H1 (cell line): Measurements from ENCODE around the gene SLC25A51. TPM values are rescaled to one million over a fixed set of nuclear protein-coding genes. Genes with fewer than 3 reads are reported as not detected.

Experiments used
- CTCF ChIA-PET: fragments of 300-600 bp; sonication (Branson Sonifier 250); formaldehyde crosslinking; loops from one replicate; lab custom pipeline; 2021; ENCODE audit not compliant: partially characterized antibody; lab: Charles Lee
- POLR2A ChIA-PET: fragments of 300-600 bp; sonication (Branson Sonifier 250); formaldehyde crosslinking; loops from one replicate; lab custom pipeline; 2021; ENCODE audit warnings: inconsistent platforms; ENCODE audit not compliant: partially characterized antibody; lab: Charles Lee
- DNase-seq, 2 experiments: peaks; one replicate each; pipeline versions ENCODE4 v3.0.0 to v3.0.0-alpha.2; 2010 to 2022; ENCODE audit warnings: low spot score in 2 of 2, low read depth in 1 of 2, mixed read lengths in 1 of 2
- FAIRE-seq: peaks from 2 replicates; lab custom pipeline; 2011; peaks lifted over from hg19 to GRCh38; lab: Jason Lieb, UNC
- H2AFZ ChIP-seq: 2 replicates; pipeline ENCODE4 v1.8.1; 2012; ENCODE audit warnings: low read length, inconsistent platforms
- H2AK5ac ChIP-seq: 2 replicates; pipeline ENCODE4 v1.6.1; 2013; ENCODE audit warnings: low read depth, low read length
- H2BK120ac ChIP-seq: replicated peaks from 2 replicates; pipeline ENCODE3; 2013; ENCODE audit warnings: low read depth, low read length, inconsistent platforms
- H2BK12ac ChIP-seq: 2 replicates; pipeline ENCODE4 v1.6.1; 2013; ENCODE audit warnings: low read depth, low read length
- H2BK15ac ChIP-seq: 2 replicates; pipeline ENCODE4 v1.6.1; 2013; ENCODE audit warnings: low read length
- H2BK20ac ChIP-seq: 2 replicates; pipeline ENCODE4 v1.6.1; 2013; ENCODE audit warnings: low read length
- H2BK5ac ChIP-seq: 2 replicates; pipeline ENCODE4 v1.6.1; 2013; ENCODE audit warnings: low read depth, low read length
- H3K14ac ChIP-seq: 2 replicates; pipeline ENCODE4 v1.6.1; 2013; ENCODE audit warnings: inconsistent platforms; ENCODE audit not compliant: insufficient read length
- H3K18ac ChIP-seq: 2 replicates; pipeline ENCODE4 v1.6.1; 2013; ENCODE audit warnings: low read length; ENCODE audit errors: extremely low read depth
- H3K23ac ChIP-seq: 2 replicates; pipeline ENCODE4 v1.6.1; 2013; ENCODE audit warnings: inconsistent platforms; ENCODE audit not compliant: insufficient read length
- H3K23me2 ChIP-seq: 2 replicates; pipeline ENCODE4 v1.6.1; 2013; ENCODE audit warnings: low read depth, low read length
- H3K27ac ChIP-seq: 2 replicates; pipeline ENCODE4 v1.6.1; 2011; ENCODE audit warnings: low read depth, low read length, inconsistent platforms
- H3K27me3 ChIP-seq, 4 experiments: replicated peaks in 1 of 4; 1 replicate in 1 of 4; 2 replicates in 3 of 4; pipeline versions ENCODE4 v1.6.1 to v1.8.1; 2011 to 2013; ENCODE audit warnings: low read length in 3 of 4, mild to moderate bottlenecking in 3 of 4, inconsistent platforms in 2 of 4, mixed read lengths in 2 of 4, moderate library complexity in 1 of 4; ENCODE audit not compliant: control insufficient read depth in 3 of 4, insufficient read depth in 3 of 4; ENCODE audit errors: extremely low read depth in 1 of 4
- H3K36me3 ChIP-seq, 4 experiments: 2 replicates each; pipeline versions ENCODE4 v1.6.1 to v1.8.1; 2011 to 2013; ENCODE audit warnings: mild to moderate bottlenecking in 4 of 4, low read length in 3 of 4, moderate library complexity in 2 of 4, control low read depth in 1 of 4, inconsistent platforms in 1 of 4; ENCODE audit not compliant: insufficient read depth in 4 of 4, control insufficient read depth in 2 of 4
- H3K4ac ChIP-seq: replicated peaks from 2 replicates; pipeline ENCODE3; 2013; ENCODE audit warnings: low read length, low read depth, mixed read lengths, inconsistent platforms; ENCODE audit not compliant: insufficient read length
- H3K4me1 ChIP-seq, 4 experiments: replicated peaks in 1 of 4; 1 replicate in 1 of 4; 2 replicates in 3 of 4; pipeline versions ENCODE4 v1.6.1 to v1.8.1; 2011 to 2013; ENCODE audit warnings: low read length in 3 of 4, inconsistent platforms in 2 of 4, mixed read lengths in 1 of 4; ENCODE audit not compliant: insufficient read depth in 4 of 4, control insufficient read depth in 3 of 4
- H3K4me2 ChIP-seq, 2 experiments: 2 replicates each; pipeline versions ENCODE4 v1.6.1 to v1.8.1; 2011 to 2013; ENCODE audit warnings: low read depth in 2 of 2, low read length in 2 of 2, control low read depth in 1 of 2, inconsistent platforms in 1 of 2, mild to moderate bottlenecking in 1 of 2; ENCODE audit not compliant: insufficient read depth in 1 of 2
- H3K4me3 ChIP-seq, 4 experiments: fragments of 200-600, 300-600 bp in 1 of 4; sonication (generic), shearing (Covaris generic), sonication (Bioruptor Twin) in 1 of 4; 2 replicates each; pipeline versions ENCODE4 v1.5.1 to v1.8.1; 2011 to 2016; ENCODE audit warnings: low read length in 4 of 4, low read depth in 3 of 4, control low read depth in 2 of 4, inconsistent platforms in 2 of 4, mild to moderate bottlenecking in 2 of 4, mixed read lengths in 1 of 4, moderate library complexity in 1 of 4; ENCODE audit not compliant: insufficient read depth in 2 of 4; ENCODE audit errors: extremely low read depth in 1 of 4
- H3K56ac ChIP-seq: replicated peaks from 2 replicates; pipeline ENCODE3; 2013; ENCODE audit warnings: low read depth, mild to moderate bottlenecking, mixed read lengths, low read length, inconsistent platforms; ENCODE audit not compliant: insufficient read length
- H3K79me1 ChIP-seq: 2 replicates; pipeline ENCODE4 v1.6.1; 2013; ENCODE audit warnings: low read depth, low read length, control low read depth
- H3K79me2 ChIP-seq, 2 experiments: 2 replicates each; pipeline versions ENCODE4 v1.6.1 to v1.8.1; 2012 to 2013; ENCODE audit warnings: low read length in 2 of 2, mild to moderate bottlenecking in 2 of 2, inconsistent platforms in 1 of 2; ENCODE audit not compliant: insufficient read depth in 2 of 2, control insufficient read depth in 1 of 2
- H3K9ac ChIP-seq, 4 experiments: replicated peaks in 1 of 4; 1 replicate in 1 of 4; 2 replicates in 3 of 4; pipeline versions ENCODE4 v1.6.1 to v1.8.1; 2011 to 2013; ENCODE audit warnings: low read depth in 3 of 4, low read length in 3 of 4, control low read depth in 2 of 4, mild to moderate bottlenecking in 2 of 4, moderate library complexity in 2 of 4, inconsistent platforms in 1 of 4; ENCODE audit errors: extremely low read depth in 1 of 4
- H3K9me3 ChIP-seq, 2 experiments: 2 replicates each; pipeline versions ENCODE4 v1.6.1 to v1.8.1; 2012 to 2013; ENCODE audit warnings: mild to moderate bottlenecking in 2 of 2, moderate library complexity in 2 of 2, control low read depth in 1 of 2, inconsistent platforms in 1 of 2, low read depth in 1 of 2, low read length in 1 of 2, mixed read lengths in 1 of 2; ENCODE audit not compliant: insufficient read depth in 2 of 2
- H4K20me1 ChIP-seq, 2 experiments: replicated peaks in 1 of 2; 2 replicates each; pipeline versions ENCODE3 to v1.8.1; 2011 to 2013; ENCODE audit warnings: inconsistent platforms in 2 of 2, low read length in 2 of 2, mild to moderate bottlenecking in 1 of 2; ENCODE audit not compliant: insufficient read depth in 2 of 2, control insufficient read depth in 1 of 2
- H4K5ac ChIP-seq: 2 replicates; pipeline ENCODE4 v1.6.1; 2013; ENCODE audit warnings: low read length, low read depth, mixed read lengths, inconsistent platforms; ENCODE audit not compliant: insufficient read length
- H4K8ac ChIP-seq: 2 replicates; pipeline ENCODE4 v1.8.0; 2013; ENCODE audit warnings: mild to moderate bottlenecking, moderate library complexity, low read length, inconsistent platforms; ENCODE audit not compliant: insufficient read depth; ENCODE audit errors: extremely low read depth
- H4K91ac ChIP-seq: replicated peaks from 2 replicates; pipeline ENCODE3; 2013; ENCODE audit warnings: low read length, mixed read lengths, inconsistent platforms; ENCODE audit not compliant: insufficient read length
- GTF2F1 ChIP-seq: IDR thresholded peaks from 2 replicates; pipeline ENCODE4 v1.6.1; 2012; ENCODE audit warnings: low read depth, low read length, improper control_type of control experiment, borderline replicate concordance
- RBBP5 ChIP-seq: IDR thresholded peaks from 2 replicates; pipeline ENCODE4 v1.7.1; 2012; ENCODE audit warnings: low read depth, mild to moderate bottlenecking, inconsistent platforms, low read length, moderate library complexity, borderline replicate concordance
- WGBS, 2 experiments: shearing (Covaris generic) in 1 of 2; methylation state at CpG; one replicate each; pipeline versions ENCODE4 v1.1.6 to v1.1.7; 2013 to 2015; ENCODE audit warnings: low lambda C conversion rate in 2 of 2, mixed read lengths in 2 of 2, inconsistent platforms in 1 of 2, low coverage in 1 of 2, missing lambda C conversion rate in 1 of 2; ENCODE audit not compliant: insufficient replicate concordance in 2 of 2, insufficient coverage in 1 of 2, insufficient read length in 1 of 2; ENCODE audit errors: extremely low coverage in 1 of 2, missing lambda C conversion rate in 1 of 2; 5-methylcytosine and 5-hydroxymethylcytosine counted together
- polyA plus RNA-seq, 7 experiments: library from polyadenylated mRNA; depleted of rRNA in 3 of 7; stranded (reverse) in 5 of 7; unstranded in 2 of 7; fragments of >200 nt in 5 of 7; fragments of 200-250 nt in 2 of 7; gene quantifications; 1 replicate in 5 of 7; 2 replicates in 1 of 7; 4 replicates in 1 of 7; pipeline versions ENCODE4 v1.2.1 to v1.2.3, GENCODE V29; 2011 to 2013; ENCODE audit warnings: missing spikeins in 2 of 7, mixed read lengths in 2 of 7
- total RNA-seq: library from RNA; stranded (reverse); fragmentation: NEBNext Ultra II Directional; extraction: Animal tissue kit (Norgen Biotek cat#: 25700); gene quantifications from 2 replicates; pipeline ENCODE4 v1.2.1, GENCODE V29; 2021

The SLC25A51 gene
- total and polyA plus RNA-seq, 2 of the 8 experiments (the other 6 are each of a cell fraction or from before 2014, with no cell fraction given) = 8.0 to 14.5 TPM

GRCh38 chr9:37902796-37903646, 906 bp downstream of the SLC25A51 start:
- H3K4me2 ChIP-seq = peak overlapping the region; percentile 90 to 94
- no peak overlapping the region for H4K5ac ChIP-seq
- peaks cover 0 to 2% of the 10 kb centered on the region in 2 experiments for H4K20me1 ChIP-seq
- H3K23me2 ChIP-seq = peaks cover 6% of the 10 kb centered on the region
- no peak overlapping the region for H2AFZ ChIP-seq
- 0 out of 2 replicates have a peak overlapping the region, but pooled peaks have one; percentile 37 for H2BK5ac ChIP-seq
- no peak overlapping the region for H3K23ac ChIP-seq
- no peak overlapping the region for H3K18ac ChIP-seq
- peaks cover 0 to 8% (median 6%) of the 10 kb centered on the region in 4 experiments; a peak in 3 of 7 replicates for H3K4me1 ChIP-seq
- H2BK120ac ChIP-seq = no peak overlapping the region
- no peak overlapping the region for H4K8ac ChIP-seq
- ChIA-PET CTCF (interaction anchor here (0.6 to 2.0 kb wide), 9 partner anchors 11 to 458 kb away, joined by 3 to 9 read pairs (median 4); no protein-coding TSS in a partner anchor), POLR2A (interaction anchor here (0.8 to 0.9 kb wide), 3 partner anchors 73 to 498 kb away, joined by 3 read pairs; no protein-coding TSS in a partner anchor)
- H2AK5ac ChIP-seq = no peak overlapping the region
- no peak overlapping the region for H2BK12ac ChIP-seq
- WGBS, 2 experiments = 12% methylated on average over 17 of the region's 17 CpGs; no CpG with 5 or more reads in 1 of the 2 experiments
- H4K91ac ChIP-seq = no peak overlapping the region
- no peak for DNase-seq
- peak overlapping the region; percentile 65 to 90 (median 78) for H3K4me3 ChIP-seq
- H3K79me2 ChIP-seq = 0 out of 4 replicates have a peak, but pooled peaks cover 0 to 6% of the 10 kb centered on the region in 2 experiments
- peaks cover 0 to 10% (median 7%) of the 10 kb centered on the region in 4 experiments; a peak in 5 of 8 replicates for H3K36me3 ChIP-seq
- H3K4ac ChIP-seq = no peak overlapping the region
- no peak overlapping the region for H2BK20ac ChIP-seq
- peak overlapping the region; percentile 14 to 67 (median 48); a peak in 6 of 7 replicates for H3K9ac ChIP-seq
- H3K79me1 ChIP-seq = peaks cover 3% of the 10 kb centered on the region; the same call in 1 of the 2 replicates
- FAIRE-seq = peak; percentile 45
- no peak overlapping the region for H2BK15ac ChIP-seq
- no peak overlapping the region for H3K56ac ChIP-seq
- H3K14ac ChIP-seq = no peak overlapping the region
- H3K27ac ChIP-seq = no peak overlapping the region
- H3K27me3 ChIP-seq = peaks cover 0 to 3% (median 0%) of the 10 kb centered on the region in 4 experiments; a peak in 3 of 7 replicates
- H3K9me3 ChIP-seq = no peaks in the 10 kb centered on the region
- TF ChIP-seq RBBP5 (0 out of 2 replicates have a peak, but pooled peaks have one; percentile 55), GTF2F1 (no peak)
